ENCODE results near the gene TEX22.

TEX22 gene

GRCh38 chr14:105455086-105455640, 56.8 kb downstream of the TEX22 start:
- no peak for DNase-seq (ENCODE audit: extremely low read depth in 1 of 2, low read depth in 1 of 2)

GRCh38 chr14:105455766-105456660, 57.7 kb downstream of the TEX22 start:
- DNase-seq (ENCODE audit: extremely low read depth in 1 of 2, low read depth in 1 of 2), result no peak

GRCh38 chr14:105456736-105457617, 58.6 kb downstream of the TEX22 start:
- DNase-seq (ENCODE audit: extremely low read depth in 1 of 2, low read depth in 1 of 2), result no peak

- DNase-seq (ENCODE audit: extremely low read depth in 1 of 2, low read depth in 1 of 2), result no peak
These were observed 59.7 kb downstream of the TEX22 start for GRCh38 chr14:105458010-105458409.

- no peak for DNase-seq (ENCODE audit: extremely low read depth in 1 of 2, low read depth in 1 of 2)
These were observed 60.2 kb downstream of the TEX22 start for GRCh38 chr14:105458571-105458970.

GRCh38 chr14:105460116-105460515, 61.8 kb downstream of the TEX22 start:
- DNase-seq (ENCODE audit: extremely low read depth in 1 of 2, low read depth in 1 of 2), result no peak

- no peak for DNase-seq (ENCODE audit: extremely low read depth in 1 of 2, low read depth in 1 of 2)
These were observed 62.3 kb downstream of the TEX22 start for GRCh38 chr14:105460616-105461015.

GRCh38 chr14:105461903-105462302, 63.6 kb downstream of the TEX22 start:
- no peak for DNase-seq (ENCODE audit: extremely low read depth in 1 of 2, low read depth in 1 of 2)

Measured in stimulated activated CD8-positive, alpha-beta memory T cell treated with anti-CD3 and anti-CD28 coated beads, Interleukin-7, amount 100 ng/mL, for 48 hours (primary cell).